ENCODE data around the gene RGL1. TPM values are rescaled to one million over a fixed set of nuclear protein-coding genes. Genes with fewer than 3 reads are reported as not detected.

RGL1 gene
- total RNA-seq, 6 experiments from 2014 or later = 12.0 to 16.8 (median 14.7) TPM

- peak overlapping the region; percentile 78 for H3K27ac Mint-ChIP-seq
- DNase-seq = peak; percentile 96
- peaks cover 20% of the 10 kb centered on the region for H3K36me3 Mint-ChIP-seq (ENCODE audit: low read depth)
- peaks cover 1% of the 10 kb centered on the region; the same call in 1 of the 2 replicates for H3K27me3 Mint-ChIP-seq (ENCODE audit: insufficient read depth)
- H3K4me1 Mint-ChIP-seq (ENCODE audit: low read depth) = peaks cover 69% of the 10 kb centered on the region
- no peaks in the 10 kb centered on the region for H3K9me3 Mint-ChIP-seq
- no peak for TF ChIP-seq CTCF (IDR thresholded peaks at IDR 0.05)
- peak overlapping the region; percentile 62 for H3K4me3 Mint-ChIP-seq
These were observed 37.3 kb downstream of the RGL1 start for GRCh38 chr1:183841950-183842794.

DNA sequence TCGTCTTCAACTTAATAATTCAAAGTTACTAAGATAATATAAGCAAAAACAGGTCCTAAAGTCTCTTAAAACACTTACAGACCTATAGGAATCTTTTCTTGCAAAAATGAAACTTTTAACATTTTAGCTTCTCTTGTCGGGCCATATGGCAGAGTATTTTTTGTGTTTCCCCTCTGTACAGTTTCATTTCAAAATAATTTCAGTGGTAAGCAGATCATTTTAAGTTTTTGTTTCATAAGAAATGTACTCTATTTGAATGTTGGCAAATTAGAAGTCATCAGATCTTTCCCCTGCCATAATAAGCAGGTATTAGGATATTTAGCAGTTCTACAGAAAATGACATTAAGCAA, 37.9 kb downstream of the RGL1 start:
- H3K4me1 Mint-ChIP-seq (ENCODE audit: low read depth) = peaks cover 73% of the 10 kb centered on the region
- peaks cover 1% of the 10 kb centered on the region; the same call in 1 of the 2 replicates for H3K27me3 Mint-ChIP-seq (ENCODE audit: insufficient read depth)
- H3K9me3 Mint-ChIP-seq = no peaks in the 10 kb centered on the region
- H3K36me3 Mint-ChIP-seq (ENCODE audit: low read depth) = peaks cover 20% of the 10 kb centered on the region
- peak overlapping the region; percentile 62 for H3K4me3 Mint-ChIP-seq
- H3K27ac Mint-ChIP-seq = peak overlapping the region; percentile 78
- TF ChIP-seq CTCF (IDR thresholded peaks at IDR 0.05) = no peak
- no peak for DNase-seq

DNA sequence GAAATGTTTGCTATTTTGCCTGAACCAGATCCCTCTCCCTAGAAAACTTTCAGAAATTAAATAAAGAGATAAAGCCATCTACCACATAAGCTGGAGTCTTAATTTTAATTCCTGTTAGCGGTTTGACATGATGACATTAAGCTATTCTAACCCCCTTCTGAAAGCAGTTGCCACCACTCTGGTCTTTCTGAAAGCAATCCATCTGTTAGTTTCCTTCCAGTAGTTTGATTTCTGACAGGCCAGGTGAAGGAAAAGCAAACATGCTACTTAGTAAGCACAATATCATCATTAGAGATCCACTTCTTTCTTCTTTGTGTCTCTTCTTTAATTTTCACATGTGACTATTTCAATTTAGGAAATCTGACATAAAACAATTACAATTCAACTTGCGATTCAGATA, 39.9 kb downstream of the RGL1 start:
- H3K27ac Mint-ChIP-seq = no peak overlapping the region
- no peak overlapping the region for H3K4me3 Mint-ChIP-seq
- DNase-seq = no peak
- H3K9me3 Mint-ChIP-seq = no peaks in the 10 kb centered on the region
- H3K27me3 Mint-ChIP-seq (ENCODE audit: insufficient read depth) = peaks cover 1% of the 10 kb centered on the region; the same call in 1 of the 2 replicates
- H3K36me3 Mint-ChIP-seq (ENCODE audit: low read depth) = peaks cover 6% of the 10 kb centered on the region
- peaks cover 61% of the 10 kb centered on the region for H3K4me1 Mint-ChIP-seq (ENCODE audit: low read depth)
- no peak for TF ChIP-seq CTCF (IDR thresholded peaks at IDR 0.05)

GRCh38 chr1:183845681-183846080, 40.8 kb downstream of the RGL1 start:
- Mint-ChIP-seq H3K36me3 (ENCODE audit: low read depth) (peaks cover 6% of the 10 kb centered on the region), H3K27ac (peak overlapping the region; percentile 39), H3K4me3 (peak overlapping the region; percentile 22; the same call in 1 of the 2 replicates), H3K27me3 (ENCODE audit: insufficient read depth) (peaks cover 1% of the 10 kb centered on the region; the same call in 1 of the 2 replicates), H3K4me1 (ENCODE audit: low read depth) (peaks cover 57% of the 10 kb centered on the region), H3K9me3 (no peaks in the 10 kb centered on the region)
- DNase-seq = peak; percentile 19
- no peak for TF ChIP-seq CTCF (IDR thresholded peaks at IDR 0.05)

GRCh38 chr1:183847641-183848040, 42.7 kb downstream of the RGL1 start:
- H3K36me3 Mint-ChIP-seq (ENCODE audit: low read depth) = peaks cover 6% of the 10 kb centered on the region
- H3K27ac Mint-ChIP-seq = no peak overlapping the region
- H3K9me3 Mint-ChIP-seq = no peaks in the 10 kb centered on the region
- H3K27me3 Mint-ChIP-seq (ENCODE audit: insufficient read depth) = peaks cover 1% of the 10 kb centered on the region; the same call in 1 of the 2 replicates
- H3K4me3 Mint-ChIP-seq = no peak overlapping the region
- TF ChIP-seq CTCF (IDR thresholded peaks at IDR 0.05) = no peak
- peaks cover 48% of the 10 kb centered on the region for H3K4me1 Mint-ChIP-seq (ENCODE audit: low read depth)
- DNase-seq = no peak
